GM12878 (cell line): ENCODE data around the gene DDX24. TPM values are rescaled to one million over a fixed set of nuclear protein-coding genes. Genes with fewer than 3 reads are reported as not detected.
A peak's percentile ranks its signal among the peaks of the same experiment; 100 is the strongest.

Experiments
- ATAC-seq: fragments of 200-7000 bp; cut with Tn5 transposase; 3 replicates; pipeline ENCODE4 v1.9.1; 2020; ENCODE audit warnings: mild to moderate bottlenecking, moderate library complexity
- BruUV-seq: library from RNA; stranded (reverse); fragments of 400-500 nt; replicated peaks from 2 replicates; lab custom pipeline; 2021; lab: Mats Ljungman, UMichigan
- CTCF ChIA-PET: fragments of 300-600 bp; sonication (Branson Sonifier 250); formaldehyde crosslinking; extraction: SDS; loops from one replicate; lab custom pipeline; 2021; ENCODE audit warnings: inconsistent platforms; lab: Yijun Ruan, JAX
- POLR2A ChIA-PET: fragments of 350-600 bp; formaldehyde crosslinking; extraction: SDS; loops from one replicate; lab custom pipeline; 2021; ENCODE audit warnings: inconsistent platforms; lab: Charles Lee
- RAD21 ChIA-PET: fragments of 300-600 bp; sonication (Branson Sonifier 250); formaldehyde crosslinking; loops from one replicate; lab custom pipeline; 2023; ENCODE audit warnings: antibody characterized with exemption; ENCODE audit not compliant: unreplicated experiment; lab: Charles Lee
- SMC1A ChIA-PET: fragments of 300-600 bp; sonication (Branson Sonifier 250); formaldehyde crosslinking; loops from one replicate; lab custom pipeline; 2023; ENCODE audit not compliant: unreplicated experiment, uncharacterized antibody; lab: Charles Lee
- DNase-seq: peaks from one replicate; pipeline ENCODE4 v3.0.0-alpha.2; 2011; ENCODE audit warnings: low read depth, low spot score
- FAIRE-seq: peaks from 3 replicates; lab custom pipeline; 2011; peaks lifted over from hg19 to GRCh38; lab: Jason Lieb, UNC
- H2AFZ ChIP-seq: 2 replicates; pipeline ENCODE4 v1.6.0; 2011; ENCODE audit warnings: low read depth, low read length, control low read depth; ENCODE audit not compliant: control insufficient read depth
- H3K27ac ChIP-seq: 2 replicates; pipeline ENCODE4 v1.5.1; 2011; ENCODE audit warnings: control low read depth; ENCODE audit not compliant: control insufficient read depth, insufficient read depth
- H3K27me3 ChIP-seq, 2 experiments: replicated peaks in 1 of 2; 2 replicates each; pipeline versions ENCODE4 v1.6.0 to v1.6.1; 2011; ENCODE audit warnings: low read length in 1 of 2; ENCODE audit not compliant: control insufficient read depth in 2 of 2, insufficient read depth in 2 of 2
- H3K36me3 ChIP-seq, 2 experiments: 2 replicates each; pipeline ENCODE4 v1.5.1; 2011; ENCODE audit warnings: low read length in 1 of 2; ENCODE audit not compliant: control insufficient read depth in 2 of 2, insufficient read depth in 2 of 2
- H3K4me1 ChIP-seq: 2 replicates; pipeline ENCODE4 v1.6.1; 2011; ENCODE audit warnings: mild to moderate bottlenecking, low read length, moderate library complexity, mixed read lengths; ENCODE audit not compliant: control insufficient read depth, insufficient read depth
- H3K4me2 ChIP-seq: 2 replicates; pipeline ENCODE4 v1.6.0; 2011; ENCODE audit warnings: control low read depth; ENCODE audit not compliant: control insufficient read depth, insufficient read depth
- H3K4me3 ChIP-seq: fragments of 200-600 bp; sonication (generic); 2 replicates; pipeline ENCODE4 v1.5.1; 2016
- H3K79me2 ChIP-seq: 2 replicates; pipeline ENCODE4 v1.6.0; 2011; ENCODE audit warnings: low read length; ENCODE audit not compliant: control insufficient read depth, insufficient read depth
- H3K9ac ChIP-seq: 2 replicates; pipeline ENCODE4 v1.8.0; 2011; ENCODE audit warnings: low read length, control low read depth, mixed read lengths; ENCODE audit not compliant: control insufficient read depth, insufficient read depth
- H3K9me3 ChIP-seq: replicated peaks from 3 replicates; pipeline ENCODE4 v1.5.1; 2011; ENCODE audit warnings: mild to moderate bottlenecking, low read length; ENCODE audit not compliant: control insufficient read depth, insufficient read depth
- H4K20me1 ChIP-seq: 2 replicates; pipeline ENCODE4 v1.6.0; 2011; ENCODE audit not compliant: control insufficient read depth, insufficient read depth
- ASH2L ChIP-seq: fragments of 300-600, 200-600 bp; sonication (generic); IDR thresholded peaks from 2 replicates; pipeline ENCODE4 v1.6.1; 2017; ENCODE audit warnings: low read depth, mild to moderate bottlenecking, borderline replicate concordance
- CBFB ChIP-seq: IDR thresholded peaks from 2 replicates; pipeline ENCODE4 v1.6.1; 2016; ENCODE audit warnings: antibody characterized with exemption, low read depth
- CHD1 ChIP-seq: IDR thresholded peaks from 2 replicates; pipeline ENCODE4 v1.6.1; 2012; ENCODE audit warnings: low read depth, low read length, improper control_type of control experiment
- HDAC2 ChIP-seq: fragments of 200-600 bp; sonication (generic); IDR thresholded peaks from 2 replicates; pipeline ENCODE4 v1.6.1; 2017
- HDGF ChIP-seq: fragments of 450-650 bp; IDR thresholded peaks from 2 replicates; pipeline ENCODE4 v1.6.1; 2016; ENCODE audit warnings: antibody characterized with exemption
- WGBS: methylation state at CpG from one replicate; pipeline ENCODE4 v1.1.6; 2016; ENCODE audit warnings: low lambda C conversion rate; ENCODE audit not compliant: insufficient replicate concordance, insufficient coverage; ENCODE audit errors: missing lambda C conversion rate; 5-methylcytosine and 5-hydroxymethylcytosine counted together
- in situ Hi-C: fragments of 300-500 bp; cut with MboI; formaldehyde crosslinking; loops from 9 replicates; pipeline ENCODE4 v1.14.3; 2018; ENCODE audit warnings: mixed read lengths
- intact Hi-C: fragments of 100-400 bp; cut with micrococcal nuclease; formaldehyde crosslinking; loops from one replicate; pipeline ENCODE4 v1.14.2; 2022; ENCODE audit not compliant: unreplicated experiment
- polyA plus RNA-seq, 11 experiments: library from polyadenylated mRNA; depleted of rRNA in 4 of 11; unstranded in 6 of 11; stranded (reverse) in 5 of 11; fragments of >200 nt; fragmentation: Nextera tagmentation in 4 of 11; fragmentation: Illumina TruSeq in 1 of 11; extraction: Ambion mirVana in 4 of 11; extraction: Trizol in 1 of 11; gene quantifications; 1 replicate in 1 of 11; 2 replicates in 10 of 11; pipeline versions ENCODE4 v1.2.1 to v1.2.3, GENCODE V29; 2011 to 2016; ENCODE audit warnings: inconsistent platforms in 2 of 11, missing spikeins in 2 of 11, low read depth in 1 of 11
- total RNA-seq, 4 experiments: library from RNA; depleted of rRNA in 3 of 4; stranded (reverse); fragments of >200 nt in 3 of 4; fragmentation: Illumina TruSeq in 1 of 4; extraction: Trizol in 1 of 4; gene quantifications; 2 replicates each; pipeline versions ENCODE4 v1.2.1 to v1.2.3, GENCODE V29; 2013 to 2021
- TF ChIP-seq, protein P1 (sequence below): fragments of 450-650 bp; IDR thresholded peaks from 2 replicates; pipeline ENCODE4 v1.6.1; 2016; ENCODE audit warnings: mild to moderate bottlenecking
- TF ChIP-seq, protein P2 (sequence below): IDR thresholded peaks from 2 replicates; pipeline ENCODE4 v1.6.1; 2011; ENCODE audit warnings: borderline replicate concordance, low read depth, mild to moderate bottlenecking, moderate library complexity, low read length; ENCODE audit not compliant: insufficient read depth, poor library complexity, severe bottlenecking

DDX24 gene
- total and polyA plus RNA-seq, 10 of the 15 experiments (the other 5 are each of a cell fraction or from before 2014, with no cell fraction given): 137 to 266 (median 184) TPM

DNA sequence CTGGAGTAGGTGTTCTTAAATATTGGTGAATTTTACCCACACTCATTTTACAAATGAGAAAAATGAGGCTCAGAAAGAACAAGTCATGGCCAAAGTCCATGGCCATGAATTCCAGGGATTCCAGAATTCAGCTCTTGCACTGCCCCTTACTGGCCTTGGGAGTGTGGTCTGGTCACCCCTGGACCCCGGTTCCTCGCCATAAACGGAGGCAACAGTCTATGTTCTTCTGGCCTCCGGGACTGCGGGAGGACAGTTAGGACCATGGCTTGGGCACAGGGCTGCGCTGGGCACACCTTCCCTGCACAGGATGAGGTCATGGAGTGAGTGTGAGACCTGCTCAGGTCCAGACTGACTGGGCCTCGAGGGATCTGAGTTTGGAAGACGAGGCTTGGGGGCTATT is 77.0 kb downstream of the DDX24 start (continued):
- TF ChIP-seq, protein P1, sequence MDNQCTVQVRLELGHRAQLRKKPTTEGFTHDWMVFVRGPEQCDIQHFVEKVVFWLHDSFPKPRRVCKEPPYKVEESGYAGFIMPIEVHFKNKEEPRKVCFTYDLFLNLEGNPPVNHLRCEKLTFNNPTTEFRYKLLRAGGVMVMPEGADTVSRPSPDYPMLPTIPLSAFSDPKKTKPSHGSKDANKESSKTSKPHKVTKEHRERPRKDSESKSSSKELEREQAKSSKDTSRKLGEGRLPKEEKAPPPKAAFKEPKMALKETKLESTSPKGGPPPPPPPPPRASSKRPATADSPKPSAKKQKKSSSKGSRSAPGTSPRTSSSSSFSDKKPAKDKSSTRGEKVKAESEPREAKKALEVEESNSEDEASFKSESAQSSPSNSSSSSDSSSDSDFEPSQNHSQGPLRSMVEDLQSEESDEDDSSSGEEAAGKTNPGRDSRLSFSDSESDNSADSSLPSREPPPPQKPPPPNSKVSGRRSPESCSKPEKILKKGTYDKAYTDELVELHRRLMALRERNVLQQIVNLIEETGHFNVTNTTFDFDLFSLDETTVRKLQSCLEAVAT: no peak
- TF ChIP-seq CBFB (no peak), HDAC2 (no peak), ASH2L (no peak)

DNA sequence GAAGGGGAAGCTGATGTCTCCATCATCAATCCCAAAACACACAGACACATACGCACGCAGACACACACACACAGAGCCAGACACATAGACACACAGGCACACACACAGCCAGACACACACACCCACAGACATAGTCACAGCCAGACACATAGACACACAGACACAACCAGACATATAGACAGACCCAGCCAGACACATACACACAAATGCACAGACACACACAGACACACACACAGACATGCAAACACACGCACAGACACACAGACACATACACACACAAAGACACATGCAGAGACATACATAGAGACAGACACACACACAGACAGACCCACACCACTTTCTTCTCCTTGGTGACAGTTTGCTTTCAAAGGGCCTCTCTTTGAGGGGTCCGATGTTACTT is 77.6 kb downstream of the DDX24 start:
- TF ChIP-seq CHD1: no peak
- TF ChIP-seq HDGF: 0 out of 2 replicates have a peak, but pooled peaks have one; percentile 57
- TF ChIP-seq, protein P2, sequence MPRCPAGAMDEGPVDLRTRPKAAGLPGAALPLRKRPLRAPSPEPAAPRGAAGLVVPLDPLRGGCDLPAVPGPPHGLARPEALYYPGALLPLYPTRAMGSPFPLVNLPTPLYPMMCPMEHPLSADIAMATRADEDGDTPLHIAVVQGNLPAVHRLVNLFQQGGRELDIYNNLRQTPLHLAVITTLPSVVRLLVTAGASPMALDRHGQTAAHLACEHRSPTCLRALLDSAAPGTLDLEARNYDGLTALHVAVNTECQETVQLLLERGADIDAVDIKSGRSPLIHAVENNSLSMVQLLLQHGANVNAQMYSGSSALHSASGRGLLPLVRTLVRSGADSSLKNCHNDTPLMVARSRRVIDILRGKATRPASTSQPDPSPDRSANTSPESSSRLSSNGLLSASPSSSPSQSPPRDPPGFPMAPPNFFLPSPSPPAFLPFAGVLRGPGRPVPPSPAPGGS: peak; percentile 70
- Histone ChIP-seq H3K4me1 (peaks cover 25% of the 10 kb centered on the region), H3K27me3 (no peaks in the 10 kb centered on the region), H3K27ac (no peak overlapping the region), H4K20me1 (no peaks in the 10 kb centered on the region), H3K4me3 (no peak overlapping the region), H2AFZ (no peak overlapping the region), H3K36me3 (no peaks in the 10 kb centered on the region), H3K9me3 (no peaks in the 10 kb centered on the region), H3K4me2 (no peak overlapping the region), H3K79me2 (no peaks in the 10 kb centered on the region), H3K9ac (no peak overlapping the region)
- 32% methylated on average over 4 of the region's 4 CpGs for WGBS
- ChIA-PET CTCF (interaction anchor here (0.6 to 16.9 kb wide), 12 partner anchors 11 to 806 kb away, joined by 3 to 541 read pairs (median 4); partner anchors contain the start of gene ASB2), RAD21 (interaction anchor here (0.6 to 9.3 kb wide), 4 partner anchors 32 to 1742 kb away, joined by 4 to 344 read pairs (median 7); no protein-coding TSS in a partner anchor), SMC1A (interaction anchor here (0.9 to 3.0 kb wide), 5 partner anchors 32 to 67 kb away, joined by 3 to 24 read pairs (median 4); no protein-coding TSS in a partner anchor), POLR2A (interaction anchor here (1.4 kb wide), 1 partner anchor 64 kb away, joined by 7 read pairs; no protein-coding TSS in a partner anchor)
- no TSS peak for BruUV-seq
- FAIRE-seq: no peak
- in situ Hi-C loops (loop anchor here (5.0 to 10.0 kb wide), 2 partner anchors 61 to 349 kb away; no protein-coding TSS in a partner anchor), intact Hi-C loops (loop anchor here (5.0 kb wide), 1 partner anchor 46 kb away; no protein-coding TSS in a partner anchor)
- ATAC-seq: no peak
- no peak for DNase-seq
